OCI-M2 (cell line): ENCODE results near the gene SIGLEC6.
A peak's percentile ranks its signal among the peaks of the same experiment; 100 is the strongest.
"Not testable (repeated sequence)": the region's sequence is repeated elsewhere in the genome, so short reads cannot be mapped to it uniquely, and the experiment has no call there.

Source experiments
- DNase-seq: peaks from one replicate; lab custom pipeline; 2025; ENCODE audit not compliant: unreplicated experiment; lab: John Stamatoyannopoulos, UW

The SIGLEC6 gene

DNA sequence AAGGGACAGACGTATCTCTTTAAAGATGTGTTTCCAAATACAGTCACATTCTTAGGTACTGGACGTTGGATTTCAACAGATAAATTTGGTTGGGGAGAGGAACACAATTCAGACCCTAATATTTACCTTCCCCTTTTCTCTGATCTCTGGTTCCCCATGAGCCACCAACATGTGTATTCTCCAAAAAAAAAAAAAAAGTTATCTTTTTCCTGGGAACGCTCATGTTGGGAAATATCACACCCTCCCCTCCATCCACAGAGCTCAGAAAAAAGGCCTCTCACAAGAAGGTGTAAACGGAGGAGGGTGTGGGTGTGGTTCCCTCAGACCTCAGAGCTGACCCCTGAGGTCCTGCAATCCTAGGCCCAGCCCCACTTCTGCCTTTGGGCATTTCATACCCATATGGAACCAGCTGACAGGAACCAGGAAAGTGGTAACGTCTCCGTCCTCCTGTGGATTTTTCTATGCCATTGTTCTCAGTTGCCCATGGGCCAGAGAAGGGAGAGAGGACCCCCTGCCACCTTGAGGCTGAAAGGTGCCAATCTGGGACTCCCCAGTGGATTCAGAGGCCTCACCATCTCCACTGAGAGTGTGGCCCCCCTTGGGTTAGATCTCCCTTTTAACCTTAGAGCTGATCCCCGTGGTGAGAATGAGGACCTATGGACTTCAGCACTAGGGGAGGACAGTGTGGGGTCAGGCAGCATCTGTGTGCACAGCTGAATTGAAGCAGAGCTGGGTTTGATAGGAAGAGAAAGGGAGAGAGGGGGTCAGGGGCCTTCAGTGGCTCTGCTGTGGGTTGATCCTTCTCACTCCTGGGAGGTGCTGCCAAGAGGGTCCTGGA, 21.4 kb downstream of the SIGLEC6 start:
- no peak for DNase-seq

DNA sequence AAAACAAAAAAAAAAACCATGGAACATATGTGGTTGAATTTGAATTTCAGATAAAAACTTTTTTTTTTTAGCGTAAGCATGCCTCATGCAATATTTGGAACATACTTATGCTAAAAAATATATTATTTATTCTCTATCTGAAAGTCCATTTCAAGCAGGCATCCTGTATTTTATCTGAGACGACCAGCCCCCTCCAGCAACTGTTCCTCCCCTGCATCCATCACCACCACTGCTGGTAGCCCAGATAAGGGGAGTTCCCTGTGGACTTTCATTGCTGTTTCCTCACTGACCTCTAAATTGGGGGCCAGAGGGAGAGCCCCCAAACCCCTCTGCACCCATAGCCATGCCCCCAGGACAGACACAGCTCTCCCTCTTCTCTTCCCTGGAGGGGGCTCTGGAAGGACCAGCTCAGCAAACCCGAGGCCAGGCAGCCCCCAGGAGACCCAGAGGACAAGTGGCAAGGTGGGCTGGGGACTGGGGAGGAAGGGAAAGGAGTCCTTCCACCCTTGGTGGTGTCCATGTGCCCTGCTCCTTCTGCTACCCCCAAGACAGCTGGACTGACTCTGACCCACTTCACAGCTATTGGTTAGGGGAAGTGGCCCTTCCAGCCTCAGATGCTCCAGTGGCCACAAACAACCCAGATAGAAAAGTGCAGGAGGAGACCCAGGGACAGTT, 23.3 kb downstream of the SIGLEC6 start:
- peak; percentile 90 for DNase-seq

DNA sequence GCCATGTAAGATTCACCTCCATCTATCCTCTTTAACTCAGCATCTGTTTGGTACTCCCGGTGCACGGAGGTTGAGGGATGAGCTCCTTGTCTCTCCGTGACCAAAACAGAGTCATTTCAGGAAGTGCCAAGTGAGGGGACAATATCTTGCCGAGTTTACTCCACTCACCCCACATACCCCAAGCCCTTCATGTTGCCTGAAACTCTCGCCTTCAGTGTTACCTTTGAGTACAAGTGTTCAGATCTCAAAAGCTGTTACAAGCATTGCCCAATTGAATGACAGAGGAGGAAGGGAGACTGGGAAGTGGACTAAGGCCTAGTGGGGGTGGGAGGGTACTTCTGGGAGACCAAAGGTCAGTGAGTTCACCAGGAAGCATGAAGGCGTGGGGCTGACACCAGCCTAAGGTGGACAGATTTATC, 23.8 kb downstream of the SIGLEC6 start:
- peak; percentile 90 for DNase-seq

DNA sequence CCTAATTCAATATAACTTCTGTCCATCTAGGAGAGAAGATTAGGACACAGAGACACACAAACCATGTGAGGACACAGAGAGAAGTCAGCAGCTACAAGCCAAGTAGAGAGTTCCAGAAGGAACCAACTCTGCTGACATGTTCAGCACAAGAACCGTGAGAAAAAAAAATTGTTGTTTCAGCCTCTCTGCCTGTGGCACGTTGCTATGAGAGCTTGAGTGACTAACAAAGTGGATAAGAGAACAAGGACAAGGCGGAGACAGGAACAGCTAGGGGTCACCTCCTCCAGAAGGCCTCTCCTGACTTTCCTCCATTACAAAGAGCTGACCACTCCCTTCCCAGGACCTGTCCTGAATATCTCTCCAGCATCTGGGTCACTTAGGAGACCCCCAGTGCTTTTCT, 24.3 kb downstream of the SIGLEC6 start:
- DNase-seq, result no peak

DNA sequence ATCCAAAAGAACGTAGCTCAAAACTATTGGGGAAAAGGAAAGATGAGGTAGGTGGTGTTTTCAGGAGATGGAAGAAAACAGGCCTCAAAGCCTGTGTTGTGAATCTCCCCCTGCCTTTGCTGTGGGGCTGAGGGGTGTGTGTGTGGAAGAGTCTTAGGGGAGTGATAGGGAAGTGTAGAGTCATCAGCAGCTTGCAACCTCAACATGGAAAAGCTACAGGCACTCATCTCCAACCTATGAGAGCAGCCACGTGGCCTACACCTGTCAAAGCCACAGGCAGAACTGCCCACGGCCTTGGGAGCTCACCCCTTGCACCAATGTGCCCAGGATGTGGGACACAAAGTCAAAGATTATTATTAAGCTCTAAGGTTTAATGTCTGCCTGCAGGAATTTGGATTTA, 25.6 kb downstream of the SIGLEC6 start:
- no peak for DNase-seq

DNA sequence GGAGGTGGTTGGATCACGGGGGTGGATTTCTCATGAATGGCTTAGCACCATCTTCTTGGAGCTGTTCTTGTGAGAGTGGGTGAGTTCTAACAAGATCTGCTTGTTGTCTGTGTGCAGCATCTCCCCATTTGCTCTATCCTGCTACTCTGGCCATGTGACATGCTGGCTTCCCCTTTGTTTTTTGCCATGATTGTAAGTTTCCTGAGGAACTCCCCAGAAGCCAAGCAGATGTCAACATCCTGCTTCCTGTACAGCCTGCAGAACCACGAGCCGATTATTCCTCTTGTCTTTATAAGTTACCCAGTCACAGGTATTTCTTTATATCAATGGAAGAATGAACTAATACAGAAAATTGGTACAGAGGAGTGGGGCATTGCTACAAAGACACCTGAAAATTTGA, 27.6 kb downstream of the SIGLEC6 start:
- no peak for DNase-seq

DNA sequence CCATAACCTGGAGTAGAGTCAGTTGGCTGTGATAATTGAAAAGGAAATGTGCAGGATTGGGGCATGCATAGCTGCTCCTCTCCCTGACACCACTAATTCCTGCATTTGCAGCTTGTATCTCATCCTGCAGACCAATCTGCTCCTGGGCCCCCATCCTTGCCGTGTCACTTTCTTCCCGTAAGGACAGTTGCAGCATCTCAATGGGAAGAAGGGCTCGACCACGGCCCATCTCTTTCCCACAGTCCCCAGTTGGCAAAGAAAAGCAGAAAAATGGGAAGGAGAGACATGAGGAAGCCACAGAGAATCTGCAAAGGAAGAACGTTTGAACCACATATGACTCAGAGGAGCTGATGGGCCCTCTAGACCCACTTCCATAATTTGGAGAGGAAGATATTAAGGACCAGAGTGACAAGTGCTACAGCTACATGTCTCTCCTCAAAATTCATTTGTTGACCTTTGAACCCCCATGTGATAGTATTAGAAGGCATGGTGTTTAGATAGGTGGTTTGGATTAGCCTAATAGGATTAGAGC, 28.1 kb downstream of the SIGLEC6 start:
- DNase-seq, result no peak

DNA sequence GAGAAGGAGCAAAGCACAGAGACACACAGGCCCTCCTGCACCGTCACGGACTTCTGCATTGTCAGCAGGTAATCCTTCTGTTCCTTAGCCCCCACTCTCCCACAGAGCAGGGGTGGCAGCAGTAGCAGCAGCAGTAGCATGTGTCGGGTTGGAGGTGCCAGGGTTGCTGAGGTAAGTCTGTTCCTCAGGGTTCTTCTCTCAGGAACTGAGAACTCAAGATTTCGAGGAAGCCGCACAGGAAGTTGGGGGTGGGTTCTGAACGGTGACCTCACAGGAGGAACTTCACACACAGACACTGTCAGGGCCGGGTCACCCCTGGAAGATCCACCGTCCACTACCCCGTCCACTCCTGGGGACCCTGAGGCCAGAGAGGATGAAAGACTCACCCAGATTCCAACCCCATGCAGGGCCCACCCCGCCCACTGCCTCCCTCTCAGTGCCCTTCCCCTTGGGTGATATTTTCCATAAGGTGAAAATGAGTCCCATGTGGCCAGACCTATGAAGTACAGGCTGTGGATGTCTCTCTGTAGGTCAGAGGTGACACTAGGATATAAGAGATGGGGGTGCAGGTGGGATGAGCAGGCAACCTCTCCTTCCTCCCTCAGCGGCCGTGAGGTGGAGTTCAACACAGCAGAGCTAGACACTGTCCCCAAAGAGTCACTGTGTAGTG, 29.7 kb downstream of the SIGLEC6 start, which contains the start of gene SIGLEC12:
Gene SIGLEC12 (minus strand): TSS at position 207 of the 670 bp plus-strand sequence. CDS start 67 bp downstream, at position 140.
- DNase-seq, result no peak

DNA sequence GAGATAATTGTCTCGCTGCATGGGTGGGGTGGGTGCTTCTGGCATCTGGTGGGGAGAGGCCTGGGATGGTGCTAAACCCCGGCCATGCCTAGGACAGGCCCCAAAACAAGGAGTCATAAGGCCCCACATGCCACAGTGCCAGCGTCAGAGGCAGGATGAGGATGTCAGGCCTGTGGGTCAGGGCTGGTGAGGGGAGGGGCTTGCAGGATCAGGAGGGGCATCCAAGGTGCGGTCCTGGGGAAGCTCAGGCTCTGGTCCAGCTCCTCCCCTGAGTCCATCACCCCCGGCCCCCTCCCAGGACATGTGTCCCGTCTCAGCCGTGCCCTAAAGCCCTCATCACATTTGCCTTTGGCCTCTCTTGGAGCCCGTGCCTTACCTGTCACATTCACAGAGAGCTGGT, 30.5 kb downstream of the SIGLEC6 start:
- not testable (repeated sequence) for DNase-seq

DNA sequence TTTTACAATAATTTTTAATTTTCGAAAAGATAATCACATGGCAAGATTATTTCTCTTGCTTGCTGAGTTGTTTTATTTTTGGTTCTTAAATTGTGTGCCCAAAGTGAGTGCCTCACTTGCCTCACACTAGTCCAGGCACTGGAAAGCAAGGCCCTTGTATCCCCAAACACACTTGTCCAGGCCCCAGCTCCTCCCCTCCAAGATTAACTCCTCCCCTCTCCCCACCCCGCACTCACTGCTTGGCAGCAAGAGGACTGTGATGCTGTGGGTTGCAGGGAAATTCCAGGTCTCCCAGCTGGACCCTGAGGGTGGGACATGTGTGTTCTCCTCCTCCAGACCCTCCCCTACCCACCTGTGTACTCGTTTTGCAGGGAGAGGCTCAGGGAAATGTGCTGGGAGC, 33.8 kb downstream of the SIGLEC6 start:
- DNase-seq, result no peak

DNA sequence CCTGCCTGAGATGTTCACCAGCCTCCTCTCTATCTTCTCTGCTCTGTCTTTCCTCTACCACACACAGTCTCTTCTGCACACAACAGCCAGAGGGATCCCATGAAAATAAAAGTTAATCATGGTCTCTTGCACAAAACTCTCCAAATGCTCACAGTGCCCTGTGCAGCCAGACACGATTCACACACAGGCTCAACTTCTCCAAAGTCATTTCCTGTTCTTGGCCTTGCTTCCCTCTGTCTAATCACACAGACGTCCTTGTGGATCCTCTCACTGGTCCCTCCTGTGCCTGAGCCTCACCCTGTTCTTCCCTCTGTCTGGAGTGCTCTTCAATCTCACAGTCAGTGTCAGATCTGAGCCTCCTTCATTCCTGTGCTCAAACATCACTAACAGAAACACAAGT, 37.7 kb downstream of the SIGLEC6 start:
- DNase-seq, result no peak

DNA sequence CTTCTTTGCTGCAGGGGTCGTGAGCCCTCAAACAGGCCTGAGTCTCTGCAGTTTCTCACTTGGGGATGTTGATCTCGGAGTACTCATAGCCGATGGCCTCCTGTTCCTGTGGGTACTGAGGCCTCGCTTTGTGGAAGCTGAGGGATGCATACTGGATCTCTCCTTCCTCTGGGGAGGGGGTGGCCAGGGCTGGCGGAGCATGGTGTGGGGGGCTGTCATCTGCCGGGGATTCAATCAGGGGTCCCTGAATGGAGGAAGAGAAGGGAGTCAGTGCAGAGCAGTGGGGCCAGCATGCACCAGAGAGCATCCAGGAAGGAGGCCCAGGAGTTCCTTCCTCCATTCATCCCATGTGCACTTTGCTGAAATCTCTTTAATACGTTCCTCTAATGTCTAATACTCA, 39.9 kb downstream of the SIGLEC6 start:
- no peak for DNase-seq

DNA sequence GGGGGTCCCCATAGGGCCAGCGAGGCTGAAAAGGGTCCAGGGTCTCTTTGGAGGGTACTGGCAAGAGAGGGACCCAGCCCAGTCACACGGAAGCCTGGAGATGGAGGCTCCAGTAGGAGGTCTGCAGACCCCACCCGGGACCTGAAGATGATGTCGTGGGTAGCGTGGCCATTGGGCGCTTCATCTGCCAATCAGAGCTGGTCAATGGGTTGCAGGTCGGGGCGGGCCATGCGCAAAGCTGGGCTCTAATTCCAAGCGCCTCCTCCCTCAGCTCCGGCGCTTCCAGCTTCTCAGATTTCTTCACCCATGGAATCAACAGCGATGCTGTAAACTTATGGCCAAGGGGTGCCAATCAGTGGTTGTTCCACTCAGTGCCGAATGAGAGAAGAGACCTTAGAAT, 40.8 kb downstream of the SIGLEC6 start:
- no peak for DNase-seq

DNA sequence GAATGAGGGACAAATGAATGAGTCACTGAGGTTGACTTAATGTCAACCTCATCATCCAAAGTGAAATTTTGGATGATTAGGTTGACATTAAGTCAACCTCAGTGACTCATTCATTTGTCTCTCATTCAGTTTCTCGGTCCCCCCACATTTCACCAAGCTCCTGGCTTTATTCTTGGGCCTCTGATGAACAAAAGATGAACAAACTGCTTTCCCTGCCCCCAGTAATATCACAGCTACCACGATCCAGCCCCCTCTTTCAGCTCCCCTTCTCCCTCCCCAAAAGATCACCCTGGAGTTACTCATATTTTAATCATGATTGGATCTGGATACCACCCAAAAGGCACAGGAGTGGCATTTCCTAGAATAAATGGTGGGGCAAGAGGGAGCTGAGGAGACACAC, 42.4 kb downstream of the SIGLEC6 start:
- DNase-seq, result no peak

DNA sequence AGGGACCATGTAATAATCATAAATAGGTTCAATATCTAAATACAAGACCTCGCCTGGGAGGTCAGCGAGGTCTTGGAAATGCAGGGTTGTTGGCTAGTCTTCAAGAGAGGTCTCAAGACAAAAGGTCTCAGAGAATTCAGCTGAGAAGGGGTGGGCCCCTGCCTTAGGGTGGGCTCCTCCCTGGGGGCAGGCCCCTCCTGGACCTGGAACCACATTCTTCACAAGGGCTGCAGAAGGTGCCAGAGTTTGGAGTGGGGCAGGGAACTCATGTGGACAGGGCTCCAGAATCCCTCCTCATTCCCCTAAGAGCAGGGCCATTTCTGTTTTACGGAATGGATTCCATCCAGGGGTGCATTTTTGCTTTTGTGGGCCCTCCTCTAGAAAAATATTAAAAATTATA, 43.0 kb downstream of the SIGLEC6 start:
- no peak for DNase-seq

DNA sequence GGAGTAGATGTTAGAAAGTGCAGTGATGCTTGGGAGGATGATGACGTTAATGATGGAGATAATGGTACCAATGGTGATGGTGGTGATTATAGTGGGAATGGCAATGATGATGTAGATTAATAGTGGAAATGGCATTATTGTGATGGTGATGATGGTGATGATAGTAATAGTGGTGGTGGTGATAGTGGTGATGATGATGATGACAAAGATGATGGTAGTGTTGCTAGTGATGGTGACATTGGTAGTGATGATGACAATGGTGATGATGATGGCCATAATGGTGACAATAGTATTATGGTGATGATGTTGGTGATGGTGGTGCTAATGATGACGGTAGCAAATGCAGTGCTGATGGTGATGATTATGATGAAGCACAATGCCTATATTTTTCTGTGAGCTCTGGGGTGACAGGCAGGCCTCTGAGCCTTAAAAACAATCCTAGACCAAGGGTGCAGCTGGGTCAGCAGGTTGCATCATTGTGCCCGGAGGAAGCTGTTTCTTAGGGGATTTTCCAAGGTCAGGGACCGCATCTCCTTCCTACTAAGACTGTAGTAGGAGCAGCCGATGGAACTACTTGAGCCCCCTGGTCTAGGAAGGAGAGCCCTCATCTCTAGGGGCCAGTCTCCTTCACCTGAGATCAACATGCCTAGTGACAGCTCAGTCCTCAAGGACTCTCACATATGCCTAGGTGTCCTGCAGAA, 45.4 kb downstream of the SIGLEC6 start:
- no peak for DNase-seq

DNA sequence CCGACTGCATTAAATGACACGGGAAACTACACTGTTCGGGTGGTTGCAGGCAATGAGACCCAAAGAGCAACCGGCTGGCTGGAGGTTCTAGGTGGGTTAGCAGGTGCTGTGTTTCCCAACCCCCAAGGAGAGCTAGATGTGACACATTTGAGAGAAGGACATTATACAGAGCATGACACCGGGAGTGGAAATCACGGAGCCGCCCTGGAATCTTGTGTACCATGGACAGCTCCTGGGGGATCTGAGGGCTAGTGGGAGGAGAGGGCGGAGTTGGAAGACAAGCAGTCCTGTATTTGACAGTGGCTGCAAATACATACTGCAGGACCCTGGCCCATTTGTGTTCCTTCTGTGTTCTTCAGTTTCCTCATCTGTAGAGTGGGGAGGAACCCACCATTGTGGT, 50.9 kb downstream of the SIGLEC6 start:
- no peak for DNase-seq

DNA sequence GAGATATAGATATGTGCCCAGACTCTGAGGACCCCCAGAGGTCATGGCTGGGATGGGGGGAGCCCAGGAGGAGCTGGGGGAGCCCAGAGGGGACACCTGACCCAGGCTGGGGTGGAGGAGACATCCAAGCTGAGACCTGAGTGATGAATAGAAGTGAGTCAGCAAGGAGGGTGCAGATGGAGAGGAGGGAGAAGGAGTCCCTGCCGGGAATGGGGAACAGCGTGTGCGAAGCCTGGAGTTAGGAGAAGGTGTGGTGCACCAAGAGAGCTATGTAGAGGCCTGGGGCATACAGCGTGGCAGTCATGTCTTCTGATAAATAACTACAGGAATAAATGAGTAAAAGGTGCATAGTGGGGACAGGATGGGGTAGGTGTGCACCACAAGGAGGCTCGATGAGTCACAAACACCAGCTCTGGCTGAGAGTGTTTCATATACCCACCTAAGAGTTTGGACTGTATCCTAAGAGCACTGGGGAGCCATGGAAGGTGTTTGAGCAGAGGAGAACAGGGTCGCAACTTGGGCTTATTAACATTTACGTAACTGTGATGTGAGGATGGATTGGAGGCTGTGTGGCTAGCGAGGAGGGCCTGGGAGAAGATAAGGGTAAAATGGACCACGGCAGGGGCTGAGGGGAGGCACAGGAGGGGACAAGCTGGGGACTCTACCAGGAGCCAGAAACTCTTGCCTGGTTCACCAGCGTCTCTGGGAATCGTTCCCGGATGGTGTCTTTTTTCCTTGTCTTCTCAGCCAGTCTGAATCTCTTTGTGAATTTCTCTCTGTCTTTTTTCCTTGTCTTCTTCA, 51.7 kb downstream of the SIGLEC6 start:
- no peak for DNase-seq

DNA sequence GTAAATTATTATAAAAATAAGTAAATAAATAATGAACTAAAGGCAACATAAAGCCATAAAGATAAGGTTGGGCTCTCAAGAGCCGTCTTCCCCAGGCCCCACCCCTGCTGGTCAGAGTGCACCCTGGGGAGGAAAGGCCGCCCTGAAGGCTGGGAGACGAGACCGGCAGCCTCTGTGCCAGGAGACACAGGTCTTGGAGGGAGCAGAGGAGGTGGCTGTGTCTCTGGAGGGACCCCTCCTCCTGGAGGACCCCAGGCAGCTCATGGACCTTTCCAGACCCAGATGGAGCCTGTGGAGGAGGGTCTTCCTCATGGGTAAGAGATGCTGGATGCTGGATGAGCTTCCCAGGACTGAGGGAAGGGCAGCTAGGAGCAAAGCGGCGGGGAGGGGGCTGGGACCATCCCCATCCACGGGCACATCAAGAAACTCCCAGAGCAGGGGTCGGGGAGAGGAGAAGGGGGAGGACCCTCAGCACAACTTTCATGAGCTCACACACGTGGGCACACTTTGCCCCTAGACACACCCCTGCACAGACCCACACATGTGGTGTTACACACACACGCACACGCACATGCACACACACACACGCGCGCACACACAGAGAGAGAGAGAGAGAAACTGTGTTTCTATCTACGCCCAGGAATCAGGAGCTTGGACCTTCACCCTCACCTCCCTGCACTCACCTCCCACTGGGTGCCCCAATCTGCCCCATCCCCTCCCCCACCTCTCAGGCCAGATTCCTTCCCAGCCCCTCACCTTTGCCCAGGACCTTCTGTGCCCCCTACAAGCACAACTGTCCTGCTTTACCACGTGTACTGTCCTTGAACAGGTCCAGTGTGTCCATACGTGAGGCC, 52.9 kb downstream of the SIGLEC6 start, which contains the start of gene CEACAM18:
Gene CEACAM18 (plus strand): TSS at position 159 of the 854 bp plus-strand sequence.
- DNase-seq, result no peak
